Measurements from ENCODE around the gene OR8J1. TPM values are rescaled to one million over a fixed set of nuclear protein-coding genes. Genes with fewer than 3 reads are reported as not detected.

Gene OR8J1
- not detected in 2 replicates for total RNA-seq (2014; rRNA removed; shearing (Covaris generic))
- total RNA-seq (2022) = not detected in 2 replicates
- Bru-seq, nascent RNA = not detected
- BruChase-seq, experiment 1, labeled RNA remaining after a 6-hour chase = not detected
- BruChase-seq, experiment 2, labeled RNA remaining after a 2-hour chase = not detected
- long read RNA-seq = 0 reads

- H3K27ac ChIP-seq (ENCODE audit: low read depth, low read length, poor library complexity, severe bottlenecking) = no peak within 1 kb of the TSS
- H2AFZ ChIP-seq (ENCODE audit: low read length) = no peak within 1 kb of the TSS
- ChIA-PET POLR2A (interaction anchor here (0.6 kb wide), 1 partner anchor 496 kb away, joined by 4 read pairs; no protein-coding TSS in a partner anchor), CTCF (ENCODE audit: unreplicated experiment) (no interaction called here)
- no peak within 1 kb of the TSS for H3K4me2 ChIP-seq (ENCODE audit: low read length)
- no peaks in the 10 kb centered on the region for H3K79me2 ChIP-seq (ENCODE audit: insufficient read depth, low read depth, low read length)
- intact Hi-C loops (cut with micrococcal nuclease; ENCODE audit: unreplicated experiment) = no loop called here
- H3K4me1 ChIP-seq (ENCODE audit: insufficient read depth, low read length, poor library complexity, severe bottlenecking) = no peaks in the 10 kb centered on the region
- H3K4me3 ChIP-seq (ENCODE audit: low read depth, low read length, poor library complexity, severe bottlenecking) = no peak within 1 kb of the TSS
- H3K36me3 ChIP-seq (ENCODE audit: insufficient read depth, low read length) = no peaks in the 10 kb centered on the region
- no peak for TF ChIP-seq CTCF (conservative IDR thresholded peaks at IDR 0.05; ENCODE audit: low read length)
- no peak for TF ChIP-seq EZH2phosphoT487 (IDR thresholded peaks at IDR 0.05; ENCODE audit: borderline replicate concordance, low read depth, low read length)
- H3K9me2 ChIP-seq (ENCODE audit: insufficient read depth, low read length) = no peaks in the 10 kb centered on the region
- no peaks in the 10 kb centered on the region for H4K20me1 ChIP-seq (ENCODE audit: insufficient read depth, low read length)
- no TSS peak for BruUV-seq (replicated peaks)
- no peak for DNase-seq (ENCODE audit: low spot score)
- H3K9me3 ChIP-seq (ENCODE audit: low read length) = no peaks in the 10 kb centered on the region
Observed at GRCh38 chr11:56353991-56354390, at the start of gene OR8J1. OR8J1 (plus strand) TSS chr11:56354291; CDS start chr11:56360247, 5,956 bp downstream.

GRCh38 chr11:56307836-56308235 is 46.3 kb upstream of the OR8J1 start:
- CTCF ChIA-PET (ENCODE audit: unreplicated experiment) = no interaction called here

More at GRCh38 chr11:56307836-56308235, 46.3 kb upstream of the OR8J1 start:
- H3K4me1 ChIP-seq (ENCODE audit: insufficient read depth, low read length, poor library complexity, severe bottlenecking) = no peaks in the 10 kb centered on the region
- no peaks in the 10 kb centered on the region for H3K9me2 ChIP-seq (ENCODE audit: insufficient read depth, low read length)
- DNase-seq (ENCODE audit: low spot score) = no peak
- no TSS peak for BruUV-seq (replicated peaks)
- no peak for TF ChIP-seq CTCF (conservative IDR thresholded peaks at IDR 0.05; ENCODE audit: low read length)
- TF ChIP-seq EZH2phosphoT487 (IDR thresholded peaks at IDR 0.05; ENCODE audit: borderline replicate concordance, low read depth, low read length) = no peak
- H3K9me3 ChIP-seq (ENCODE audit: low read length) = 0 out of 2 replicates have a peak, but pooled peaks cover 3% of the 10 kb centered on the region
- H3K79me2 ChIP-seq (ENCODE audit: insufficient read depth, low read depth, low read length) = no peaks in the 10 kb centered on the region
- POLR2A ChIA-PET = no interaction called here
- H3K4me2 ChIP-seq (ENCODE audit: low read length) = no peak overlapping the region
- H2AFZ ChIP-seq (ENCODE audit: low read length) = no peak overlapping the region
- H3K27ac ChIP-seq (ENCODE audit: low read depth, low read length, poor library complexity, severe bottlenecking) = no peak overlapping the region
- H3K4me3 ChIP-seq (ENCODE audit: low read depth, low read length, poor library complexity, severe bottlenecking) = no peak overlapping the region
- H3K36me3 ChIP-seq (ENCODE audit: insufficient read depth, low read length) = no peaks in the 10 kb centered on the region
- intact Hi-C loops (cut with micrococcal nuclease; ENCODE audit: unreplicated experiment) = no loop called here
- no peaks in the 10 kb centered on the region for H4K20me1 ChIP-seq (ENCODE audit: insufficient read depth, low read length)

All from OCI-LY7 (cell line).